ENCODE measurements around the gene CHRM4. TPM values are rescaled to one million over a fixed set of nuclear protein-coding genes. Genes with fewer than 3 reads are reported as not detected.

The CHRM4 gene
- total and polyA plus RNA-seq, 2 experiments from 2014 or later, result 0.30 TPM; not detected in 1

GRCh38 chr11:46361283-46362155 lies 30.1 kb downstream of the CHRM4 start:
- H3K4me1 ChIP-seq (ENCODE audit: insufficient read depth), result peaks cover 12% of the 10 kb centered on the region
- H3K27ac ChIP-seq, result peak overlapping the region; percentile 23
- no peaks in the 10 kb centered on the region for H3K9me3 ChIP-seq (ENCODE audit: low read depth)
- peak overlapping the region; percentile 41 for H3K4me2 ChIP-seq
- WGBS (ENCODE audit: low lambda C conversion rate, missing lambda C conversion rate), result 63% methylated on average over 26 of the region's 26 CpGs
- H3K9me2 ChIP-seq (replicated peaks; ENCODE audit: insufficient read depth), result no peaks in the 10 kb centered on the region
- no peak for DNase-seq (ENCODE audit: low spot score)
- H3K79me2 ChIP-seq, result peaks cover 49% of the 10 kb centered on the region
- H4K20me1 ChIP-seq (ENCODE audit: insufficient read depth, poor library complexity, severe bottlenecking), result peaks cover 4% of the 10 kb centered on the region
- TF ChIP-seq EZH2 (IDR thresholded peaks at IDR 0.05; ENCODE audit: borderline replicate concordance), result no peak
- no peak for TF ChIP-seq CTCF (IDR thresholded peaks at IDR 0.05; ENCODE audit: poor library complexity)
- TF ChIP-seq EZH2phosphoT487 (IDR thresholded peaks at IDR 0.05; ENCODE audit: low read depth, severe bottlenecking, unreplicated experiment), result no peak
- H3K27me3 ChIP-seq, result no peaks in the 10 kb centered on the region
- no peak overlapping the region for H3K4me3 ChIP-seq
- H3K36me3 ChIP-seq (replicated peaks; ENCODE audit: insufficient read depth, low read depth), result no peaks in the 10 kb centered on the region
- no peak overlapping the region for H2AFZ ChIP-seq

- no peak for TF ChIP-seq EZH2 (IDR thresholded peaks at IDR 0.05; ENCODE audit: borderline replicate concordance)
- Histone ChIP-seq H3K79me2 (peaks cover 54% of the 10 kb centered on the region), H3K36me3 (replicated peaks; ENCODE audit: insufficient read depth, low read depth) (no peaks in the 10 kb centered on the region), H3K9me3 (ENCODE audit: low read depth) (no peaks in the 10 kb centered on the region), H3K27ac (peak overlapping the region; percentile 23), H2AFZ (no peak overlapping the region), H3K4me2 (peak overlapping the region; percentile 41), H3K4me3 (no peak overlapping the region), H3K9me2 (replicated peaks; ENCODE audit: insufficient read depth) (no peaks in the 10 kb centered on the region), H3K4me1 (ENCODE audit: insufficient read depth) (peaks cover 12% of the 10 kb centered on the region), H4K20me1 (ENCODE audit: insufficient read depth, poor library complexity, severe bottlenecking) (peaks cover 4% of the 10 kb centered on the region), H3K27me3 (no peaks in the 10 kb centered on the region)
- DNase-seq (ENCODE audit: low spot score), result no peak
- 80% methylated on average over 7 of the region's 7 CpGs for WGBS (ENCODE audit: low lambda C conversion rate, missing lambda C conversion rate)
These were observed 30.7 kb downstream of the CHRM4 start for GRCh38 chr11:46360878-46361277.

- Histone ChIP-seq H3K36me3 (replicated peaks; ENCODE audit: insufficient read depth, low read depth) (no peaks in the 10 kb centered on the region), H4K20me1 (ENCODE audit: insufficient read depth, poor library complexity, severe bottlenecking) (peaks cover 4% of the 10 kb centered on the region), H3K4me1 (ENCODE audit: insufficient read depth) (peaks cover 12% of the 10 kb centered on the region), H3K27ac (no peak overlapping the region), H3K79me2 (peaks cover 63% of the 10 kb centered on the region), H3K27me3 (no peaks in the 10 kb centered on the region), H3K4me2 (no peak overlapping the region), H3K4me3 (no peak overlapping the region), H3K9me3 (ENCODE audit: low read depth) (no peaks in the 10 kb centered on the region), H3K9me2 (replicated peaks; ENCODE audit: insufficient read depth) (no peaks in the 10 kb centered on the region), H2AFZ (no peak overlapping the region)
- DNase-seq (ENCODE audit: low spot score), result no peak
- TF ChIP-seq EZH2 (IDR thresholded peaks at IDR 0.05; ENCODE audit: borderline replicate concordance) (no peak), CTCF (IDR thresholded peaks at IDR 0.05; ENCODE audit: poor library complexity) (no peak), EZH2phosphoT487 (IDR thresholded peaks at IDR 0.05; ENCODE audit: low read depth, severe bottlenecking, unreplicated experiment) (no peak)
- WGBS (ENCODE audit: low lambda C conversion rate, missing lambda C conversion rate), result 44% methylated on average over 1 of the region's 1 CpG
These were observed 31.6 kb downstream of the CHRM4 start for GRCh38 chr11:46359953-46360352.

- Histone ChIP-seq H3K9me3 (ENCODE audit: low read depth) (no peaks in the 10 kb centered on the region), H3K79me2 (peaks cover 79% of the 10 kb centered on the region), H3K9me2 (replicated peaks; ENCODE audit: insufficient read depth) (no peaks in the 10 kb centered on the region), H3K4me2 (no peak overlapping the region), H3K27me3 (no peaks in the 10 kb centered on the region), H3K27ac (peak overlapping the region; percentile 67), H4K20me1 (ENCODE audit: insufficient read depth, poor library complexity, severe bottlenecking) (peaks cover 6% of the 10 kb centered on the region), H3K4me1 (ENCODE audit: insufficient read depth) (peaks cover 12% of the 10 kb centered on the region), H3K36me3 (replicated peaks; ENCODE audit: insufficient read depth, low read depth) (no peaks in the 10 kb centered on the region), H3K4me3 (no peak overlapping the region), H2AFZ (no peak overlapping the region)
- 89% methylated on average over 11 of the region's 11 CpGs for WGBS (ENCODE audit: low lambda C conversion rate, missing lambda C conversion rate)
- DNase-seq (ENCODE audit: low spot score), result no peak
- TF ChIP-seq EZH2 (IDR thresholded peaks at IDR 0.05; ENCODE audit: borderline replicate concordance), result no peak
- no peak for TF ChIP-seq EZH2phosphoT487 (IDR thresholded peaks at IDR 0.05; ENCODE audit: low read depth, severe bottlenecking, unreplicated experiment)
- no peak for TF ChIP-seq CTCF (IDR thresholded peaks at IDR 0.05; ENCODE audit: poor library complexity)
These were observed 34.1 kb downstream of the CHRM4 start for GRCh38 chr11:46357483-46357936.

Data from hepatocyte (in vitro differentiated cells).